Peyer's patch (tissue), 4 donors: Measurements from ENCODE around the gene PFKP. TPM values are rescaled to one million over a fixed set of nuclear protein-coding genes. Genes with fewer than 3 reads are reported as not detected.

Experiments
- DNase-seq, 3 donors: peaks; one replicate each; pipeline ENCODE4 v3.0.0-alpha.2; 2017 to 2019
- H3K27ac ChIP-seq, 4 donors: fragments of 200-600 bp; sonication (generic); one replicate each; pipeline ENCODE4 v1.5.1; 2016 to 2019
- H3K27me3 ChIP-seq, 2 donors: fragments of 200-600 bp; sonication (generic); one replicate each; pipeline ENCODE4 v1.5.1; 2019
- H3K36me3 ChIP-seq, 3 donors: fragments of 200-600 bp; sonication (generic); one replicate each; pipeline ENCODE4 v1.5.1; 2016 to 2019
- H3K4me1 ChIP-seq, 4 donors: fragments of 200-600 bp; sonication (generic); one replicate each; pipeline ENCODE4 v1.5.1; 2016 to 2019
- H3K4me3 ChIP-seq, 4 donors: fragments of 200-600 bp; sonication (generic); 1 replicate in 3 of 4; 2 replicates in 1 of 4; pipeline ENCODE4 v1.5.1; 2016 to 2019; ENCODE audit warnings: mild to moderate bottlenecking in 1 of 4
- H3K9me3 ChIP-seq, 4 donors: fragments of 200-600 bp; sonication (generic); one replicate each; pipeline ENCODE4 v1.5.1; 2016 to 2019; ENCODE audit warnings: mild to moderate bottlenecking in 1 of 4
- CTCF ChIP-seq, 6 experiments: fragments of 450-650 bp in 4 of 6; fragments of 200-600 bp in 2 of 6; sonication (generic) in 1 of 6; IDR thresholded peaks; one replicate each; pipeline ENCODE4 v1.5.1; 2017 to 2019; ENCODE audit warnings: antibody characterized with exemption in 6 of 6, mild to moderate bottlenecking in 3 of 6, moderate library complexity in 1 of 6
- POLR2A ChIP-seq, 2 donors: fragments of 450-650 bp; IDR thresholded peaks; one replicate each; pipeline ENCODE4 v1.5.1; 2017; ENCODE audit warnings: antibody characterized with exemption in 2 of 2, mild to moderate bottlenecking in 2 of 2, moderate library complexity in 2 of 2
- total RNA-seq, 4 donors: library from RNA; depleted of rRNA; stranded (reverse); fragments of >200 nt; gene quantifications; one replicate each; pipeline ENCODE4 v1.1.0, GENCODE V29; 2016

PFKP gene
- total RNA-seq, 4 donors from 2014 or later = 79.0 to 130 (median 87.9) TPM

- TF ChIP-seq CTCF (IDR thresholded peaks at IDR 0.05) (no peak), POLR2A (IDR thresholded peaks at IDR 0.05) (no peak)
- Histone ChIP-seq H3K9me3 (no peaks in the 10 kb centered on the region), H3K4me3 (no peak overlapping the region), H3K36me3 (no peaks in the 10 kb centered on the region), H3K27me3 (no peaks in the 10 kb centered on the region), H3K27ac (no peak overlapping the region), H3K4me1 (peaks cover 0 to 14% (median 0%) of the 10 kb centered on the region in 4 donors)
- DNase-seq = no peak
Observed at GRCh38 chr10:3042589-3042988, 24.8 kb upstream of the PFKP start.

GRCh38 chr10:3043512-3044368, 23.6 kb upstream of the PFKP start:
- no peak overlapping the region for H3K27ac ChIP-seq
- peaks cover 0 to 14% (median 0%) of the 10 kb centered on the region in 4 donors for H3K4me1 ChIP-seq
- H3K36me3 ChIP-seq = no peaks in the 10 kb centered on the region
- TF ChIP-seq CTCF (IDR thresholded peaks at IDR 0.05) = peak in 4 of 6 experiments; percentile 63 to 89 (median 85)
- no peak for TF ChIP-seq POLR2A (IDR thresholded peaks at IDR 0.05)
- H3K27me3 ChIP-seq = no peaks in the 10 kb centered on the region
- no peaks in the 10 kb centered on the region for H3K9me3 ChIP-seq
- no peak overlapping the region for H3K4me3 ChIP-seq
- DNase-seq = peak; percentile 42 to 86 (median 67)

DNA sequence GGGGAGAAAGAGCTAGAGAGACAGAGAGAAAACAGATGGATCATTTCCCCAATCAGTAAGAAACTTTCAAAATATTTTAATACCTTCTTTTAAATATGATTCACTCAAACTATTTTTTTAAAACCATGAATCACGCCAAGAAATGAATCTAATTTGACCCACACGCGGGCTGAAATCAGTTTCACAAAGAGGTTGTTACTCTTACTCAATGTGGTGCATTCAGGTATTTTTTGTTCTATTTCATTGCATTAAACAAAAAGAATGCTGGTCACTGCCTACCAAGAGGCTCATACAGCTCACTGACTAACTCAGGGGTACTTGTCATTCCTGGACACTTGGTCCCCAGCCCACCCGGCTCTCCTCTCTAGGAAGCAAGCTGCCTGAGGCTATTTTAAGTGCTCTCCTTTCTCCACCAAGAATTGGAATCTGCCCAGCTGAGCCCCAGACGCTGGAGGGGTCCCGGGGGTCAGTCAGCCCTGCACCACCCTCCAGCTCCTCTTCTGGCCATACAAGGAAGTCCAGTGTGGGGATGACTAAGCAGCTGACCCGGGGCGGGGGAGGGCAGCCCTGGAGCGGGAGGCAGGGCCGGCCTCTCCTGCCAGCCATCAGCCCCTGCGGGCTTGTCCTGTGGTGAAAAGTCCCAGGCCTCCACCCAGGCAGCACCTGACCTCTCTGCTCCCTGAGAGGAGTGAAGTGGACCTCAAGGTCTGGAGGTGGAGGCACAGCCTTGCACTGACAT, 21.7 kb upstream of the PFKP start:
- DNase-seq = peak in 2 of 3 donors; percentile 56 to 64
- TF ChIP-seq POLR2A (IDR thresholded peaks at IDR 0.05) (no peak), CTCF (IDR thresholded peaks at IDR 0.05) (peak in 1 of 6 experiments; percentile 22)

DNA sequence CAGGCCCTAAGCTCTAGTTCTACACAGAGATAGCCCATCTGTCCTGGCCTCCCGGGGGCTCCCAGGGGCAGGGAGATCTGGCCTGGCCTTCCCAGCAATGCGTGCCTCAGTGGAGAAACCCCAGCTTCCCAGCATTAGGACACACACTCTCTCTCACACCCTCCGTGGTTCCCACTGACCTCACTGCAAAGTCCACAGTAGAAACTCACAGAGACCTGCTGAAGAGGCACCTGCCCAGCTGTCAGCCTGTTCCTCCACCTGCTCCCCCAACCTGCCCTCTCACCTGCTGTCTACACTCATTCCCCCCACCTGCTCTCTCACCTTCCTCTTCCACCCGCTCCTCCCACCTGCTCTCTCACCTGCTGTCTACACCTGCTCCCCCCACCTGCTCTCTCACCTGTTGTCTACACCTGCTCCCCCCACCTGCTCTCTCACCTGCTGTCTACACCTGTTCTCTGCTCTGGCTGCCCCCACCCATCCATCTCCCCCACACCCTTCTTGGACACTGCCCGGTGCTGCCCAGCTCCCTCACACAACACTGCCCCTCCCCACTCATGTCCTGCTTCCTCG, 21.1 kb upstream of the PFKP start:
- peak overlapping the region in 2 of 4 donors; percentile 50 for H3K27ac ChIP-seq
- no peaks in the 10 kb centered on the region for H3K27me3 ChIP-seq
- TF ChIP-seq POLR2A (IDR thresholded peaks at IDR 0.05) (no peak), CTCF (IDR thresholded peaks at IDR 0.05) (no peak)
- no peaks in the 10 kb centered on the region for H3K36me3 ChIP-seq
- peaks cover 0 to 14% (median 0%) of the 10 kb centered on the region in 4 donors for H3K4me1 ChIP-seq
- H3K9me3 ChIP-seq = no peaks in the 10 kb centered on the region
- no peak overlapping the region for H3K4me3 ChIP-seq
- DNase-seq = no peak

More for the DNA sequence above, 21.7 kb upstream of the PFKP start:
- Histone ChIP-seq H3K27me3 (no peaks in the 10 kb centered on the region), H3K27ac (peak overlapping the region in 2 of 4 donors; percentile 50), H3K4me1 (peaks cover 0 to 14% (median 0%) of the 10 kb centered on the region in 4 donors), H3K4me3 (no peak overlapping the region), H3K36me3 (no peaks in the 10 kb centered on the region), H3K9me3 (no peaks in the 10 kb centered on the region)

GRCh38 chr10:3046981-3047547, 20.3 kb upstream of the PFKP start:
- TF ChIP-seq POLR2A (IDR thresholded peaks at IDR 0.05) (no peak), CTCF (IDR thresholded peaks at IDR 0.05) (no peak)
- Histone ChIP-seq H3K4me3 (no peak overlapping the region), H3K27ac (peak overlapping the region in 1 of 4 donors; percentile 50), H3K27me3 (no peaks in the 10 kb centered on the region), H3K9me3 (no peaks in the 10 kb centered on the region), H3K4me1 (peaks cover 0 to 14% (median 0%) of the 10 kb centered on the region in 4 donors), H3K36me3 (no peaks in the 10 kb centered on the region)
- DNase-seq = no peak
